DOHH2 (cell line): ENCODE results near the gene AGBL1.

ENCODE experiments used
- H3F3A ChIP-seq: fragments of 200-600 bp; sonication (generic), shearing (Covaris generic); 2 replicates; pipeline ENCODE4 v1.6.0; 2016; ENCODE audit warnings: antibody characterized with exemption, mild to moderate bottlenecking; ENCODE audit not compliant: control insufficient read depth, insufficient read depth
- H3K27ac ChIP-seq: fragments of 200-600 bp; sonication (generic); 2 replicates; pipeline ENCODE4 v1.5.1; 2014; ENCODE audit warnings: low read depth, mild to moderate bottlenecking, low read length, moderate library complexity
- H3K27me3 ChIP-seq: fragments of 200-600 bp; sonication (generic); 2 replicates; pipeline ENCODE4 v1.6.1; 2014; ENCODE audit warnings: mild to moderate bottlenecking, low read length, mixed read lengths; ENCODE audit not compliant: control insufficient read depth
- H3K36me3 ChIP-seq: fragments of 200-600 bp; sonication (generic); 2 replicates; pipeline ENCODE4 v1.6.1; 2014; ENCODE audit warnings: mild to moderate bottlenecking, low read length, moderate library complexity, mixed read lengths; ENCODE audit not compliant: control insufficient read depth
- H3K4me1 ChIP-seq: fragments of 200-600 bp; sonication (generic); 2 replicates; pipeline ENCODE4 v1.6.1; 2014; ENCODE audit warnings: mild to moderate bottlenecking, low read length, mixed read lengths; ENCODE audit not compliant: control insufficient read depth
- H3K4me2 ChIP-seq: fragments of 200-600 bp; sonication (generic); 2 replicates; pipeline ENCODE4 v1.6.0; 2014; ENCODE audit warnings: mild to moderate bottlenecking, low read length, moderate library complexity
- H3K4me3 ChIP-seq: fragments of 200-600 bp; sonication (generic); 2 replicates; pipeline ENCODE4 v1.5.1; 2014; ENCODE audit warnings: mild to moderate bottlenecking, low read length, mixed read lengths
- H3K79me2 ChIP-seq: fragments of 200-600 bp; sonication (generic); 2 replicates; pipeline ENCODE4 v1.6.1; 2014; ENCODE audit warnings: mild to moderate bottlenecking, low read length, mixed read lengths; ENCODE audit not compliant: control insufficient read depth
- H3K9me2 ChIP-seq: fragments of 200-600 bp; sonication (generic); replicated peaks from 2 replicates; pipeline ENCODE4 v1.6.1; 2014; ENCODE audit warnings: mild to moderate bottlenecking, low read length, mixed read lengths; ENCODE audit not compliant: control insufficient read depth
- H3K9me3 ChIP-seq: fragments of 200-600 bp; sonication (generic); 2 replicates; pipeline ENCODE4 v1.6.1; 2014; ENCODE audit warnings: antibody characterized with exemption, low read length, mixed read lengths; ENCODE audit not compliant: control insufficient read depth, insufficient read depth
- H4K20me1 ChIP-seq: fragments of 200-600 bp; sonication (generic); 2 replicates; pipeline ENCODE4 v1.6.0; 2014; ENCODE audit warnings: low read depth, mild to moderate bottlenecking, antibody characterized with exemption, low read length, moderate library complexity; ENCODE audit not compliant: control insufficient read depth, insufficient read depth
- EZH2phosphoT487 ChIP-seq: fragments of 200-600 bp; sonication (generic); IDR thresholded peaks from 2 replicates; pipeline ENCODE4 v1.6.1; 2017; ENCODE audit warnings: borderline replicate concordance, mild to moderate bottlenecking, antibody characterized with exemption, low read length, moderate library complexity, mixed read lengths
- TF ChIP-seq, protein P1 (sequence below): fragments of 200-600 bp; sonication (generic); IDR thresholded peaks from one replicate; pipeline ENCODE4 v1.5.1; 2014; ENCODE audit warnings: antibody characterized with exemption, mild to moderate bottlenecking, low read depth, low read length; ENCODE audit not compliant: poor library complexity, severe bottlenecking

The AGBL1 gene

DNA sequence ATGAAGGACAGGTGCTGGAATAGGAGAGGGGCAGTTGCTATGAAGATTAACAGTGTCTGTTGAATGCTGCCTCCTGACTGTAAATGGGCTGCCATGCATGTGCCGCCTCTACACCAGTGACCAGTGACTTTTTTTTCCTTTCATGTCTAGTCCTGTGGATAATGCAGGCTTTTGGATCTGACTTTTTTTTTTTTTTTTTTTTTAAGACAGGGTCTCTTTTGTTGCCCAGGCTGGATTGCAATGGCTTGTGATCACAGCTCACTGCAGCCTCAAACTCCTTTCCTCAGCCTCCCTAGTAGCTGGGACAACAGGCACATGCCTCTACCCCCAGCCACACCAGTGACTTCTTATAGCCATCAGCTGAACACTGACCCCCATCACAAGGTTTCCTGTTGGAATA lies 41.2 kb upstream of the AGBL1 start:
- Histone ChIP-seq H3K79me2 (no peaks in the 10 kb centered on the region), H4K20me1 (no peaks in the 10 kb centered on the region), H3K9me3 (no peaks in the 10 kb centered on the region), H3K4me2 (no peak overlapping the region), H3K4me1 (no peaks in the 10 kb centered on the region), H3F3A (no peaks in the 10 kb centered on the region), H3K36me3 (no peaks in the 10 kb centered on the region), H3K27ac (no peak overlapping the region), H3K4me3 (no peak overlapping the region), H3K9me2 (no peaks in the 10 kb centered on the region), H3K27me3 (no peaks in the 10 kb centered on the region)
- TF ChIP-seq EZH2phosphoT487 = no peak
- TF ChIP-seq, protein P1, sequence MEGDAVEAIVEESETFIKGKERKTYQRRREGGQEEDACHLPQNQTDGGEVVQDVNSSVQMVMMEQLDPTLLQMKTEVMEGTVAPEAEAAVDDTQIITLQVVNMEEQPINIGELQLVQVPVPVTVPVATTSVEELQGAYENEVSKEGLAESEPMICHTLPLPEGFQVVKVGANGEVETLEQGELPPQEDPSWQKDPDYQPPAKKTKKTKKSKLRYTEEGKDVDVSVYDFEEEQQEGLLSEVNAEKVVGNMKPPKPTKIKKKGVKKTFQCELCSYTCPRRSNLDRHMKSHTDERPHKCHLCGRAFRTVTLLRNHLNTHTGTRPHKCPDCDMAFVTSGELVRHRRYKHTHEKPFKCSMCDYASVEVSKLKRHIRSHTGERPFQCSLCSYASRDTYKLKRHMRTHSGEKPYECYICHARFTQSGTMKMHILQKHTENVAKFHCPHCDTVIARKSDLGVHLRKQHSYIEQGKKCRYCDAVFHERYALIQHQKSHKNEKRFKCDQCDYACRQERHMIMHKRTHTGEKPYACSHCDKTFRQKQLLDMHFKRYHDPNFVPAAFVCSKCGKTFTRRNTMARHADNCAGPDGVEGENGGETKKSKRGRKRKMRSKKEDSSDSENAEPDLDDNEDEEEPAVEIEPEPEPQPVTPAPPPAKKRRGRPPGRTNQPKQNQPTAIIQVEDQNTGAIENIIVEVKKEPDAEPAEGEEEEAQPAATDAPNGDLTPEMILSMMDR = no peak

DNA sequence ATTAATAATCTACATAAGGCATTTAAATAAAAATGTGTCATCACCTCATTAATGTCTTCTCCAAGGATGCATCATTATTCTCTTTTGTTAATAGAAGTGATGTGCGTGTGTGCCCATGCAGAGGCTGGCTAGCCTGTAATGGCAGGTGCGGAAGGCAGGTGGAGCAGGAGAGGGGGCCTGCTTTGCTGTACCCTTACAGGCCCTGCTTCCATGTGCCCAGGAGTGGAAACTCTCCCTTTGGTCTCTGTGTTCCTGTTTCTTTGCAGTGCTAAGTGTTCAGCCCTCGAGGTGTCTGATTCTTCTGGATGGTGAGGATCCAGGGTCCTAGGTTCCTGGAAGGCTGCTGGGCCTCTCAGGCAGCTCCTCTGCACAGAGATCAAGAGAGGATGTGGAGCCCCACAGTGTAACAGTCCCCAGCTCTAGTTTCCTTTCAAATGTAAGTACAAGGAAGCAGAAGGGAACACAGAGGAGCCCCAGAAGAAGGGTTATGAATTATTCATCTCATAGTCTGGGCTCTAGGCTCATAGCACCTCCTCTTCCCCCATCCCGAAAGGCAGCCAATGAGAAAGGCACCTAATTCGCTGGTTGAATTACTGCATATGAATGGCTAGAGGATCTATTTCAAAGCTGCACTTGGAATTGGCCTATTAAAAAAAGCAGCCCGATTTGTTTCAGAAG lies 39.2 kb upstream of the AGBL1 start:
- H3K9me3 ChIP-seq = no peaks in the 10 kb centered on the region
- TF ChIP-seq, protein P1 = no peak
- TF ChIP-seq EZH2phosphoT487 = no peak
- H3K4me1 ChIP-seq = no peaks in the 10 kb centered on the region
- H3F3A ChIP-seq = no peaks in the 10 kb centered on the region
- H3K27me3 ChIP-seq = no peaks in the 10 kb centered on the region
- no peaks in the 10 kb centered on the region for H3K79me2 ChIP-seq
- no peak overlapping the region for H3K4me3 ChIP-seq
- H4K20me1 ChIP-seq = no peaks in the 10 kb centered on the region
- H3K9me2 ChIP-seq = no peaks in the 10 kb centered on the region
- no peaks in the 10 kb centered on the region for H3K36me3 ChIP-seq
- H3K4me2 ChIP-seq = no peak overlapping the region
- no peak overlapping the region for H3K27ac ChIP-seq

DNA sequence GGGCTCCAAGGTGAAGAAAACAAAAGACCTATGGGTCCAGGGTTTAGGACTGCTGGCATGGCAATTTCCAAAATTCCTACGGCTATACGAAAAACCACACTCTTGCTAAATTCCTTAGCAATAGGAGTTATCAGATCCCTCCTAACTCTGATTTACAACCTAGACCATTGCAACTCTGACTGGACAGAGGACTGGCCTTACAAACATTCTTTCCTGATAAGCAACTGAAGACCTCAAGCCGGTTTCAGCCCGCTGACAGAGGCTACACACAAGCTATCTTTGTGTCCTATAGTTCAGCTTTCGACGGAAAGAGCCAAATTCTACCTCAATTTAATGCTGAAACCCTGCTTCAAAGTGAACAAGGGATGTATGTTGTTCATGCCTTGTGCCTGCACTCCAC lies 38.3 kb upstream of the AGBL1 start:
- TF ChIP-seq EZH2phosphoT487 = no peak
- TF ChIP-seq, protein P1 = no peak
- H3K4me2 ChIP-seq = no peak overlapping the region
- no peaks in the 10 kb centered on the region for H3K79me2 ChIP-seq
- H3K36me3 ChIP-seq = no peaks in the 10 kb centered on the region
- no peak overlapping the region for H3K27ac ChIP-seq
- H3K9me2 ChIP-seq = no peaks in the 10 kb centered on the region
- H3K4me3 ChIP-seq = no peak overlapping the region
- no peaks in the 10 kb centered on the region for H4K20me1 ChIP-seq
- H3K27me3 ChIP-seq = no peaks in the 10 kb centered on the region
- no peaks in the 10 kb centered on the region for H3K4me1 ChIP-seq
- H3K9me3 ChIP-seq = no peaks in the 10 kb centered on the region
- H3F3A ChIP-seq = no peaks in the 10 kb centered on the region
